GM12878 (cell line): ENCODE data around the gene FBXW9. TPM values are rescaled to one million over a fixed set of nuclear protein-coding genes. Genes with fewer than 3 reads are reported as not detected.

Source experiments
- BRCA1 ChIP-seq: IDR thresholded peaks from 2 replicates; pipeline ENCODE4 v1.6.1; 2011; ENCODE audit warnings: low read depth, low read length, improper control_type of control experiment
- CBFB ChIP-seq: IDR thresholded peaks from 2 replicates; pipeline ENCODE4 v1.6.1; 2016; ENCODE audit warnings: antibody characterized with exemption, low read depth
- CREM ChIP-seq: IDR thresholded peaks from 2 replicates; pipeline ENCODE4 v1.6.1; 2014; ENCODE audit warnings: antibody characterized with exemption, low read depth
- EGR1 ChIP-seq, 2 experiments: IDR thresholded peaks; 1 replicate in 1 of 2; 2 replicates in 1 of 2; pipeline ENCODE4 v1.6.1; 2011 to 2012; ENCODE audit warnings: low read depth in 2 of 2, low read length in 2 of 2, borderline replicate concordance in 1 of 2, mild to moderate bottlenecking in 1 of 2, moderate library complexity in 1 of 2
- HDAC2 ChIP-seq: fragments of 200-600 bp; sonication (generic); IDR thresholded peaks from 2 replicates; pipeline ENCODE4 v1.6.1; 2017
- LARP7 ChIP-seq: fragments of 450-650 bp; IDR thresholded peaks from 2 replicates; pipeline ENCODE4 v1.6.1; 2017; ENCODE audit warnings: mild to moderate bottlenecking
- MTA3 ChIP-seq: IDR thresholded peaks from 2 replicates; pipeline ENCODE4 v1.6.1; 2012; ENCODE audit warnings: low read length, inconsistent platforms, borderline replicate concordance
- NBN ChIP-seq: fragments of 450-650 bp; IDR thresholded peaks from 2 replicates; pipeline ENCODE4 v1.6.1; 2016
- NR2F1 ChIP-seq: fragments of 450-650 bp; conservative IDR thresholded peaks from 2 replicates; pipeline ENCODE4 v1.6.1; 2017; ENCODE audit warnings: mild to moderate bottlenecking
- POLR2A ChIP-seq: IDR thresholded peaks from 2 replicates; pipeline ENCODE4 v1.6.1; 2011; ENCODE audit warnings: low read depth, mild to moderate bottlenecking, low read length
- POLR2AphosphoS2 ChIP-seq: IDR thresholded peaks from 2 replicates; pipeline ENCODE4 v1.6.1; 2011; ENCODE audit warnings: low read depth, mild to moderate bottlenecking, low read length, improper control_type of control experiment, moderate library complexity
- POLR2AphosphoS5 ChIP-seq: IDR thresholded peaks from 2 replicates; pipeline ENCODE4 v1.6.1; 2011; ENCODE audit warnings: mild to moderate bottlenecking, low read length, inconsistent platforms
- RB1 ChIP-seq: fragments of 450-650 bp; formaldehyde crosslinking; IDR thresholded peaks from 2 replicates; pipeline ENCODE4 v1.6.1; 2017; ENCODE audit warnings: mild to moderate bottlenecking, borderline replicate concordance
- RUNX3 ChIP-seq: IDR thresholded peaks from 2 replicates; pipeline ENCODE4 v1.6.1; 2012; ENCODE audit warnings: low read length, inconsistent platforms
- SREBF2 ChIP-seq: IDR thresholded peaks from 2 replicates; pipeline ENCODE4 v1.6.1; 2012; ENCODE audit warnings: mild to moderate bottlenecking, low read length
- SRF ChIP-seq, 2 experiments: IDR thresholded peaks; 2 replicates each; pipeline ENCODE4 v1.6.1; 2011; ENCODE audit warnings: low read depth in 2 of 2, low read length in 2 of 2, mild to moderate bottlenecking in 1 of 2, moderate library complexity in 1 of 2
- STAT1 ChIP-seq: fragments of 450-650 bp; conservative IDR thresholded peaks from 2 replicates; pipeline ENCODE4 v1.6.1; 2014; ENCODE audit warnings: antibody characterized with exemption, mild to moderate bottlenecking
- TAF1 ChIP-seq: IDR thresholded peaks from 2 replicates; pipeline ENCODE4 v1.6.1; 2011; ENCODE audit warnings: mild to moderate bottlenecking, low read depth, low read length, borderline replicate concordance
- ZSCAN29 ChIP-seq: fragments of 450-650 bp; IDR thresholded peaks from 2 replicates; pipeline ENCODE4 v1.6.1; 2017; ENCODE audit warnings: mild to moderate bottlenecking, moderate library complexity
- polyA plus RNA-seq, 11 experiments: library from polyadenylated mRNA; depleted of rRNA in 4 of 11; unstranded in 6 of 11; stranded (reverse) in 5 of 11; fragments of >200 nt; fragmentation: Nextera tagmentation in 4 of 11; fragmentation: Illumina TruSeq in 1 of 11; extraction: Ambion mirVana in 4 of 11; extraction: Trizol in 1 of 11; gene quantifications; 1 replicate in 1 of 11; 2 replicates in 10 of 11; pipeline versions ENCODE4 v1.2.1 to v1.2.3, GENCODE V29; 2011 to 2016; ENCODE audit warnings: inconsistent platforms in 2 of 11, missing spikeins in 2 of 11, low read depth in 1 of 11
- total RNA-seq, 4 experiments: library from RNA; depleted of rRNA in 3 of 4; stranded (reverse); fragments of >200 nt in 3 of 4; fragmentation: Illumina TruSeq in 1 of 4; extraction: Trizol in 1 of 4; gene quantifications; 2 replicates each; pipeline versions ENCODE4 v1.2.1 to v1.2.3, GENCODE V29; 2013 to 2021
- TF ChIP-seq, protein P1 (sequence below): fragments of 450-650 bp; IDR thresholded peaks from 2 replicates; pipeline ENCODE4 v1.6.1; 2017; ENCODE audit warnings: low read depth, mild to moderate bottlenecking, moderate library complexity
- TF ChIP-seq, protein P2 (sequence below): fragments of 450-650 bp; IDR thresholded peaks from 2 replicates; pipeline ENCODE4 v1.6.1; 2017; ENCODE audit warnings: mild to moderate bottlenecking, moderate library complexity
- TF ChIP-seq, protein P3 (sequence below): fragments of 450-650 bp; IDR thresholded peaks from 2 replicates; pipeline ENCODE4 v1.6.1; 2016; ENCODE audit warnings: mild to moderate bottlenecking, moderate library complexity, borderline replicate concordance

The FBXW9 gene
- total and polyA plus RNA-seq, 10 of the 15 experiments (the other 5 are each of a cell fraction or from before 2014, with no cell fraction given) = 0.21 to 14.8 (median 7.3) TPM

DNA sequence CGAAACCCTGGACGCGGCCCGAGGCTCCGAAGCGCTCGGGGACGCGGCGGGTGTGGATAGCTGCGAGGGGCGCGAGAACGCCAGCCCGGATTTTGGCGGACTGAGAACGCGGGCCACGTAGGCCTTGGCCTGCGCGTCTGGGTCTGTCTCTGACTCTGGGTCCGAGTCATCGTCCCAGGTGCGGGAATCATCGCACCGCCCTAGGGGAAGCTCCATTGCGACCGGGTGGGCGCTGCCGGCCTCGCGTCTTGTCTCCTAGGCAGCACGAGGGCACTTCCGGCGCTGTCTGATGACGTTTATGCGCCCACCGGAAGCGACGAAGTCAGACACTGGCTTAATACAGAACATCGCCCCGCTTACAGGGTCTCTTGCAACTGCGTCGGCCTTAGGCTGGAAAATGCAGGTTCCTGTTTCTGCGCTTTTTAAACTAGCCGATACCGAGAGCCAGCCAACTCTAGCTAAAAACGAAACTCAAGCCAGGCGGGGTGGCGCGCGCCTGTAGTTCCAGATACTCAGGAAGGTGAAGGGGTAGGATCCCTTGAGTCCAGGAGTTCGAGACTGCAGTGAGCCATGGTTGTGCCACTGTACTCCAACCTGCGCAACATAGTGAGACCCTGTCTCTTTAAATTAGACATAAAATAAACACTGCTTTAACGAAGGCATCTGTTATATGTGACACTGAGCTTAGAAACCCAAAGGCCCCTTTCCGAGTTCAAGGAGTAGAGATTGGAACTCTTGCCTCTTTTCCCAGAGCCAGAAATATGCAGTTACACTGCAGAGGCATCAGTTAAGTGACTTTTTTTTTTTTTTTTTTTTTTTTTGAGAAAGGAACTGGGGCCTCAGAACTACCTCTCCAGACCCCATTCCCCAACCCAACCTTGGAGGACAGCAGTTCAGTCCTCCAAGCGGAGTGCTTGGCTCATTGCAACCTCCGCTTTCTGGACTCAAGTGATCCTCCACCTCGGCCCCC is at the start of gene FBXW9 (continued):
- TF ChIP-seq NBN = peak; percentile 91
- TF ChIP-seq TAF1 = peak; percentile 67; the same call in 1 of the 2 replicates
- no peak for TF ChIP-seq NR2F1
- TF ChIP-seq, protein P1, sequence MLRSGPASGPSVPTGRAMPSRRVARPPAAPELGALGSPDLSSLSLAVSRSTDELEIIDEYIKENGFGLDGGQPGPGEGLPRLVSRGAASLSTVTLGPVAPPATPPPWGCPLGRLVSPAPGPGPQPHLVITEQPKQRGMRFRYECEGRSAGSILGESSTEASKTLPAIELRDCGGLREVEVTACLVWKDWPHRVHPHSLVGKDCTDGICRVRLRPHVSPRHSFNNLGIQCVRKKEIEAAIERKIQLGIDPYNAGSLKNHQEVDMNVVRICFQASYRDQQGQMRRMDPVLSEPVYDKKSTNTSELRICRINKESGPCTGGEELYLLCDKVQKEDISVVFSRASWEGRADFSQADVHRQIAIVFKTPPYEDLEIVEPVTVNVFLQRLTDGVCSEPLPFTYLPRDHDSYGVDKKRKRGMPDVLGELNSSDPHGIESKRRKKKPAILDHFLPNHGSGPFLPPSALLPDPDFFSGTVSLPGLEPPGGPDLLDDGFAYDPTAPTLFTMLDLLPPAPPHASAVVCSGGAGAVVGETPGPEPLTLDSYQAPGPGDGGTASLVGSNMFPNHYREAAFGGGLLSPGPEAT = peak; percentile 95
- peak; percentile 88 for TF ChIP-seq POLR2AphosphoS2
- peak; percentile 96 for TF ChIP-seq POLR2AphosphoS5
- TF ChIP-seq LARP7 = peak; percentile 87
- peak; percentile 86; the same call in 1 of the 2 replicates for TF ChIP-seq STAT1
- peak; percentile 93 for TF ChIP-seq POLR2A
- TF ChIP-seq SRF (IDR thresholded peaks at IDR 0.05; ENCODE audit: low read depth in 2 of 2, low read length in 2 of 2) = peak; percentile 68 to 93
- TF ChIP-seq EGR1 (IDR thresholded peaks at IDR 0.05; ENCODE audit: borderline replicate concordance in 1 of 2, low read depth in 2 of 2, low read length in 2 of 2) = peak; percentile 8 to 67; a peak in 1 of 3 replicates
- TF ChIP-seq SREBF2 = no peak
- TF ChIP-seq, protein P2, sequence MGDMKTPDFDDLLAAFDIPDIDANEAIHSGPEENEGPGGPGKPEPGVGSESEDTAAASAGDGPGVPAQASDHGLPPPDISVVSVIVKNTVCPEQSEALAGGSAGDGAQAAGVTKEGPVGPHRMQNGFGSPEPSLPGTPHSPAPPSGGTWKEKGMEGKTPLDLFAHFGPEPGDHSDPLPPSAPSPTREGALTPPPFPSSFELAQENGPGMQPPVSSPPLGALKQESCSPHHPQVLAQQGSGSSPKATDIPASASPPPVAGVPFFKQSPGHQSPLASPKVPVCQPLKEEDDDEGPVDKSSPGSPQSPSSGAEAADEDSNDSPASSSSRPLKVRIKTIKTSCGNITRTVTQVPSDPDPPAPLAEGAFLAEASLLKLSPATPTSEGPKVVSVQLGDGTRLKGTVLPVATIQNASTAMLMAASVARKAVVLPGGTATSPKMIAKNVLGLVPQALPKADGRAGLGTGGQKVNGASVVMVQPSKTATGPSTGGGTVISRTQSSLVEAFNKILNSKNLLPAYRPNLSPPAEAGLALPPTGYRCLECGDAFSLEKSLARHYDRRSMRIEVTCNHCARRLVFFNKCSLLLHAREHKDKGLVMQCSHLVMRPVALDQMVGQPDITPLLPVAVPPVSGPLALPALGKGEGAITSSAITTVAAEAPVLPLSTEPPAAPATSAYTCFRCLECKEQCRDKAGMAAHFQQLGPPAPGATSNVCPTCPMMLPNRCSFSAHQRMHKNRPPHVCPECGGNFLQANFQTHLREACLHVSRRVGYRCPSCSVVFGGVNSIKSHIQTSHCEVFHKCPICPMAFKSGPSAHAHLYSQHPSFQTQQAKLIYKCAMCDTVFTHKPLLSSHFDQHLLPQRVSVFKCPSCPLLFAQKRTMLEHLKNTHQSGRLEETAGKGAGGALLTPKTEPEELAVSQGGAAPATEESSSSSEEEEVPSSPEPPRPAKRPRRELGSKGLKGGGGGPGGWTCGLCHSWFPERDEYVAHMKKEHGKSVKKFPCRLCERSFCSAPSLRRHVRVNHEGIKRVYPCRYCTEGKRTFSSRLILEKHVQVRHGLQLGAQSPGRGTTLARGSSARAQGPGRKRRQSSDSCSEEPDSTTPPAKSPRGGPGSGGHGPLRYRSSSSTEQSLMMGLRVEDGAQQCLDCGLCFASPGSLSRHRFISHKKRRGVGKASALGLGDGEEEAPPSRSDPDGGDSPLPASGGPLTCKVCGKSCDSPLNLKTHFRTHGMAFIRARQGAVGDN = peak; percentile 33; the same call in 1 of the 2 replicates
- TF ChIP-seq CREM = peak; percentile 100
- TF ChIP-seq HDAC2 = no peak
- no peak for TF ChIP-seq BRCA1
- TF ChIP-seq, protein P3, sequence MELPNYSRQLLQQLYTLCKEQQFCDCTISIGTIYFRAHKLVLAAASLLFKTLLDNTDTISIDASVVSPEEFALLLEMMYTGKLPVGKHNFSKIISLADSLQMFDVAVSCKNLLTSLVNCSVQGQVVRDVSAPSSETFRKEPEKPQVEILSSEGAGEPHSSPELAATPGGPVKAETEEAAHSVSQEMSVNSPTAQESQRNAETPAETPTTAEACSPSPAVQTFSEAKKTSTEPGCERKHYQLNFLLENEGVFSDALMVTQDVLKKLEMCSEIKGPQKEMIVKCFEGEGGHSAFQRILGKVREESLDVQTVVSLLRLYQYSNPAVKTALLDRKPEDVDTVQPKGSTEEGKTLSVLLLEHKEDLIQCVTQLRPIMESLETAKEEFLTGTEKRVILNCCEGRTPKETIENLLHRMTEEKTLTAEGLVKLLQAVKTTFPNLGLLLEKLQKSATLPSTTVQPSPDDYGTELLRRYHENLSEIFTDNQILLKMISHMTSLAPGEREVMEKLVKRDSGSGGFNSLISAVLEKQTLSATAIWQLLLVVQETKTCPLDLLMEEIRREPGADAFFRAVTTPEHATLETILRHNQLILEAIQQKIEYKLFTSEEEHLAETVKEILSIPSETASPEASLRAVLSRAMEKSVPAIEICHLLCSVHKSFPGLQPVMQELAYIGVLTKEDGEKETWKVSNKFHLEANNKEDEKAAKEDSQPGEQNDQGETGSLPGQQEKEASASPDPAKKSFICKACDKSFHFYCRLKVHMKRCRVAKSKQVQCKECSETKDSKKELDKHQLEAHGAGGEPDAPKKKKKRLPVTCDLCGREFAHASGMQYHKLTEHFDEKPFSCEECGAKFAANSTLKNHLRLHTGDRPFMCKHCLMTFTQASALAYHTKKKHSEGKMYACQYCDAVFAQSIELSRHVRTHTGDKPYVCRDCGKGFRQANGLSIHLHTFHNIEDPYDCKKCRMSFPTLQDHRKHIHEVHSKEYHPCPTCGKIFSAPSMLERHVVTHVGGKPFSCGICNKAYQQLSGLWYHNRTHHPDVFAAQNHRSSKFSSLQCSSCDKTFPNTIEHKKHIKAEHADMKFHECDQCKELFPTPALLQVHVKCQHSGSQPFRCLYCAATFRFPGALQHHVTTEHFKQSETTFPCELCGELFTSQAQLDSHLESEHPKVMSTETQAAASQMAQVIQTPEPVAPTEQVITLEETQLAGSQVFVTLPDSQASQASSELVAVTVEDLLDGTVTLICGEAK = peak; percentile 98
- TF ChIP-seq MTA3 = peak; percentile 88; the same call in 1 of the 2 replicates
- TF ChIP-seq ZSCAN29 = 0 out of 2 replicates have a peak, but pooled peaks have one; percentile 7
- peak; percentile 69; the same call in 1 of the 2 replicates for TF ChIP-seq CBFB
- TF ChIP-seq RB1 = 0 out of 2 replicates have a peak, but pooled peaks have one; percentile 39
- TF ChIP-seq RUNX3 = peak; percentile 40; the same call in 1 of the 2 replicates
